Measurements from ENCODE around the gene ZNF543. TPM values are rescaled to one million over a fixed set of nuclear protein-coding genes. Genes with fewer than 3 reads are reported as not detected.
"Not testable (repeated sequence)": the region's sequence is repeated elsewhere in the genome, so short reads cannot be mapped to it uniquely, and the experiment has no call there.

ZNF543 gene
- 4.5 TPM for total RNA-seq
- polyA plus RNA-seq = 1 to 10 TPM; 2.6 to 6.6 (median 4.5) TPM

DNA sequence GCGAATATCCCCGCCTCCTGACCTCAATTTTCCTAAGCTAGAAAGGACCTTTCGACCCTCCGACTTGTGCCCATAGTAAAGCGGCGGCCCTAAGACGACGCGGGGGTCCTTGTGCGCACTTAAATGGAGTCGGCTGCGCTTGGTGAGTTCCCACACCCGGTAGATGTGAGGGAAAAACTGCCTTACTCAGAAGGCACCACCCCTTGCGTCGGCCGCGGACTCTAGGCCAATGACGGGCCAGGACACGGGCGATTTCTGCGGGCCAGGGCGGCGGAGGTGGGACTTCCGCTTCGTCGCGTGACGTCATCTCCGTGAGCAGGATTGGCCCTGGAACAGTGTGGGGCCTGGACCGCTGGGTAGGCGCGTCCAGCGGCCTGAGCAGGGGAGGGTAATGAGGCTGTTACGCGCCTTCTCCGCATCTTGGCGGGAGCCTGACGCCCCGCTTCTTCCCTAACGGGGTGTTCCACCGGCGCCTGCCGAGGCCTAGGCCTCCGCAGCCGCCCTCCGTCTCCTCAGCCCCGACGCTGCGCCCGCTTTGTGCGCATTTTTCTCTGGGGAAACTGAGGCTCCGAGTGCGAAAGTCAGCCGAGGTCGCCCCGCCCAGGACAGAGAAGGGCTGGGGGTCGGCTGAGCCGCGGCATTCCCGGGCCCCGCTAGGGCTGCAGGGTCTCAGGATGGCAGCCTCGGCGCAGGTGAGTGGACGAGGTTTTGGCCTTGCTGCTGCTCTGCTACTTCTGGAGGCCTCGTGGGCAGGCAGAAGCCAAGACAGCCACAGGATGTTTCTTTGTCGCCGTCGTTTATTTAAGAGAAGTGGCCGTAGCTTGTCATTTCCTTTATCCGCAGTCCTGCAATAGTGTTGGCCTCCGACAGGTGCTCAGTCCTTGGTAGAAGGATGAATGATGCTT lies at the start of gene ZNF543:
Gene ZNF543 (plus strand): TSS at position 293 of the 905 bp plus-strand sequence. CDS start 382 bp downstream, at position 675.
- Mint-ChIP-seq H3K36me3 (peaks cover 33% of the 10 kb centered on the region), H3K4me3 (peak within 1 kb of the TSS; percentile 90 to 96 (median 94)), H3K9me3 (peaks cover 4 to 33% (median 24%) of the 10 kb centered on the region in 7 donors), H3K27ac (peak within 1 kb of the TSS; percentile 97 to 98 (median 97)), H3K27me3 (peaks cover 27% of the 10 kb centered on the region), H3K4me1 (peaks cover 17 to 30% (median 24%) of the 10 kb centered on the region in 4 donors)
- H3K4me1 ChIP-seq (ENCODE audit: control insufficient read depth, insufficient read depth, low read length, poor library complexity, severe bottlenecking) = peaks cover 24% of the 10 kb centered on the region
- peak within 1 kb of the TSS; percentile 80 for H3K4me3 ChIP-seq (ENCODE audit: low read depth, low read length)
- H3K27me3 ChIP-seq (ENCODE audit: control insufficient read depth, insufficient read depth, low read length) = peaks cover 6% of the 10 kb centered on the region
- DNase-seq = peak; percentile 82 to 97 (median 88)
- peaks cover 25 to 26% of the 10 kb centered on the region in 2 experiments for H3K9me3 ChIP-seq (ENCODE audit: control insufficient read depth in 2 of 2, low read length in 2 of 2)
- peaks cover 22% of the 10 kb centered on the region for H3K36me3 ChIP-seq (ENCODE audit: control insufficient read depth, insufficient read depth, low read length)
- ATAC-seq (ENCODE audit: low read depth in 2 of 2) = peak; percentile 94 to 96
- H3K27ac ChIP-seq (ENCODE audit: insufficient read depth, low read length, poor library complexity, severe bottlenecking) = peak within 1 kb of the TSS; percentile 82

DNA sequence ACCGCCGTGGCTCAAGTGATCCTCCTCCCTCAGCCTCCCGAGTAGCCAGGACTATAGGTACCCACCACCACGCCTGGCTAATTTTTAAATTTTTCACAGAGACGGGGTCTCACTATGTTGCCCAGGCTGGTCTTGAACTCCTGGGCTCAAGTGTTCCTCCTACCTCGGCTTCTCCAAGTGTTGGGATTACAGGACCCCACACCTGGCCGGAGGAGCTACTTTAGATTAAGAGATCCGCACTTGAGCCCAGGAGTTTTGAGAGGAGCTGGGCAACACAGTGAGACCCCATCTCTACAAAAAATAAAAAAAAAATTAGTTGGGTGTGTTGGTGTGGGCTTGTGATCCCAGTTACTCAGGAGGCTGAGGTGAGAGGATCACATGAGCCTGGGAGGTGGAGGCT lies 49.0 kb upstream of the ZNF543 start:
- Mint-ChIP-seq H3K27ac (no peak overlapping the region), H3K27me3 (no peaks in the 10 kb centered on the region), H3K9me3 (peaks cover 0 to 16% (median 9%) of the 10 kb centered on the region in 7 donors), H3K4me1 (peaks cover 0 to 6% (median 0%) of the 10 kb centered on the region in 4 donors), H3K4me3 (no peak overlapping the region), H3K36me3 (peaks cover 44% of the 10 kb centered on the region)
- H3K36me3 ChIP-seq (ENCODE audit: control insufficient read depth, insufficient read depth, low read length) = no peaks in the 10 kb centered on the region
- no peak for ATAC-seq (ENCODE audit: low read depth in 2 of 2)
- H3K9me3 ChIP-seq (ENCODE audit: control insufficient read depth in 2 of 2, low read length in 2 of 2) = peaks cover 0 to 4% of the 10 kb centered on the region in 2 experiments
- no peaks in the 10 kb centered on the region for H3K27me3 ChIP-seq (ENCODE audit: control insufficient read depth, insufficient read depth, low read length)
- no peak overlapping the region for H3K4me3 ChIP-seq (ENCODE audit: low read depth, low read length)
- no peak overlapping the region for H3K27ac ChIP-seq (ENCODE audit: insufficient read depth, low read length, poor library complexity, severe bottlenecking)
- no peaks in the 10 kb centered on the region for H3K4me1 ChIP-seq (ENCODE audit: control insufficient read depth, insufficient read depth, low read length, poor library complexity, severe bottlenecking)
- no peak for DNase-seq

DNA sequence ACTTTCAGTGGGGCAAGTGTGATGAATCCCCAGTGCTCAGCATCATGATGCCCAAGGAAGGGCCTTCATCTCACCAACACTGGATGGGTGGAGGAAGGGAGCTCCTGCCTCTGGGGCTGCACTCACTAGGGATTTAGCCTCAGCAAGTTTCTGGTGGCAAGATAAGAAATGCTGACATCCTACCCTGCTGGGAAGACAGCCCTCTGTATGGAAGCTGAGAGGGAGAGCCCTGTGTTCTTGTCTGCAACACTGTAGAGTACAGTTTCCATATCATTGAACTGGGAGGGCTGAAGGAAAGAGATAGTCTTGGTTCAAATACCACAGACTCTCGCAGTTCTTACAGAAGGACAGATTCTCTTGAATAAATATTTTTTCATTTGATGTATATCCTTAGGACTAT lies 47.3 kb upstream of the ZNF543 start:
- H3K27me3 Mint-ChIP-seq = no peaks in the 10 kb centered on the region
- ATAC-seq (ENCODE audit: low read depth in 2 of 2) = no peak
- peaks cover 0 to 12% (median 2%) of the 10 kb centered on the region in 7 donors for H3K9me3 Mint-ChIP-seq
- no peak overlapping the region for H3K27ac Mint-ChIP-seq
- no peak for DNase-seq
- no peaks in the 10 kb centered on the region for H3K36me3 ChIP-seq (ENCODE audit: control insufficient read depth, insufficient read depth, low read length)
- no peaks in the 10 kb centered on the region for H3K9me3 ChIP-seq (ENCODE audit: control insufficient read depth in 2 of 2, low read length in 2 of 2)
- H3K27ac ChIP-seq (ENCODE audit: insufficient read depth, low read length, poor library complexity, severe bottlenecking) = no peak overlapping the region
- H3K4me1 ChIP-seq (ENCODE audit: control insufficient read depth, insufficient read depth, low read length, poor library complexity, severe bottlenecking) = no peaks in the 10 kb centered on the region
- no peaks in the 10 kb centered on the region for H3K27me3 ChIP-seq (ENCODE audit: control insufficient read depth, insufficient read depth, low read length)
- H3K4me3 Mint-ChIP-seq = no peak overlapping the region
- H3K36me3 Mint-ChIP-seq = peaks cover 34% of the 10 kb centered on the region
- peaks cover 0 to 6% (median 1%) of the 10 kb centered on the region in 4 donors for H3K4me1 Mint-ChIP-seq
- H3K4me3 ChIP-seq (ENCODE audit: low read depth, low read length) = no peak overlapping the region

DNA sequence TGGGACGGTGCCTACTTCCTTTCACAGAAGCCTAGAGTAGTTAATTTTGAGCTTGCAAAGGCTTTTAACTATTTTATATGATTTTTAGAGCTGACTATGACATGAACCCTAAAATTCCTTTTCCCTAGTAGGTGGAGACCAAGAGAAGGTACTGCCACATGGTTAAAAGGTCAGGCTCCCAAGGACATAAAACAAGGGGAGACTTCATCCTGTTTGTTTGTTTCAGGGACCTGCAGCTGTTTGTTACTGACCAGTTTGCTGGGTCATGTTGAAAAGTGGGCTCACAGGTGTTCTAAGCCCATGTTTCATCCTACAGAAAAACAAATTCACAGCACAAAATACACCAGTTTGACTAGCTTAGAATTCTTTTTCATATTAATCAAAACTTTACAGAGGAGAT lies 43.8 kb upstream of the ZNF543 start:
- H3K27ac ChIP-seq (ENCODE audit: insufficient read depth, low read length, poor library complexity, severe bottlenecking) = no peak overlapping the region
- H3K27me3 ChIP-seq (ENCODE audit: control insufficient read depth, insufficient read depth, low read length) = no peaks in the 10 kb centered on the region
- H3K4me1 ChIP-seq (ENCODE audit: control insufficient read depth, insufficient read depth, low read length, poor library complexity, severe bottlenecking) = peaks cover 14% of the 10 kb centered on the region
- H3K9me3 ChIP-seq (ENCODE audit: control insufficient read depth in 2 of 2, low read length in 2 of 2) = no peaks in the 10 kb centered on the region
- DNase-seq = no peak
- Mint-ChIP-seq H3K36me3 (peaks cover 24% of the 10 kb centered on the region), H3K4me3 (no peak overlapping the region), H3K9me3 (peaks cover 0 to 10% (median 0%) of the 10 kb centered on the region in 7 donors), H3K27ac (no peak overlapping the region), H3K4me1 (peaks cover 6 to 9% (median 7%) of the 10 kb centered on the region in 4 donors), H3K27me3 (no peaks in the 10 kb centered on the region)
- ATAC-seq (ENCODE audit: low read depth in 2 of 2) = no peak
- no peaks in the 10 kb centered on the region for H3K36me3 ChIP-seq (ENCODE audit: control insufficient read depth, insufficient read depth, low read length)
- no peak overlapping the region for H3K4me3 ChIP-seq (ENCODE audit: low read depth, low read length)

DNA sequence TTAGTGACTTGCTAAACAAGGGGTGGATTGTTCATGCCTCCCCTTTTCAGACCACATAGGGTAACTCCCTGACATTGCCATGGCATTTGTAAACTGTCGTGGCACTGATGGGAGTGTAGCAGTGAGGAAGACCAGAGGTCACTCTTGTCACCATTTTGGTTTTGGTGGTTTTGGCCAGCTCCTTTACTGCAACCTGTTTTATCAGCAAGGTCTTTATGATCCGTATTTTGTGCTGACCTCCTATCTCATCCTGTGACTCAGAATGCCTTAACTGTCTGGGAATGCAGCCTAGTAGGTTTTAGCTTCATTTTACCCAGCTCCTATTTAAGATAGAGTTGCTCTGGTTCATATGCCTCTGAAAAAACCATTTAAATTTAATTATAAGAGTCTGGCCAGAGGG lies 41.8 kb upstream of the ZNF543 start:
- H3K27me3 ChIP-seq (ENCODE audit: control insufficient read depth, insufficient read depth, low read length); H3K9me3 Mint-ChIP-seq; H3K27ac Mint-ChIP-seq; H3K27ac ChIP-seq (ENCODE audit: insufficient read depth, low read length, poor library complexity, severe bottlenecking); DNase-seq; H3K36me3 ChIP-seq (ENCODE audit: control insufficient read depth, insufficient read depth, low read length); ATAC-seq (ENCODE audit: low read depth in 2 of 2); H3K27me3 Mint-ChIP-seq; H3K9me3 ChIP-seq (ENCODE audit: control insufficient read depth in 2 of 2, low read length in 2 of 2); H3K4me3 ChIP-seq (ENCODE audit: low read depth, low read length): not testable (repeated sequence)
- H3K36me3 Mint-ChIP-seq = peaks cover 21% of the 10 kb centered on the region
- peak overlapping the region in 1 of 4 donors; percentile 47 for H3K4me3 Mint-ChIP-seq
- H3K4me1 Mint-ChIP-seq = peaks cover 4 to 28% (median 21%) of the 10 kb centered on the region in 4 donors
- H3K4me1 ChIP-seq (ENCODE audit: control insufficient read depth, insufficient read depth, low read length, poor library complexity, severe bottlenecking) = peaks cover 29% of the 10 kb centered on the region

DNA sequence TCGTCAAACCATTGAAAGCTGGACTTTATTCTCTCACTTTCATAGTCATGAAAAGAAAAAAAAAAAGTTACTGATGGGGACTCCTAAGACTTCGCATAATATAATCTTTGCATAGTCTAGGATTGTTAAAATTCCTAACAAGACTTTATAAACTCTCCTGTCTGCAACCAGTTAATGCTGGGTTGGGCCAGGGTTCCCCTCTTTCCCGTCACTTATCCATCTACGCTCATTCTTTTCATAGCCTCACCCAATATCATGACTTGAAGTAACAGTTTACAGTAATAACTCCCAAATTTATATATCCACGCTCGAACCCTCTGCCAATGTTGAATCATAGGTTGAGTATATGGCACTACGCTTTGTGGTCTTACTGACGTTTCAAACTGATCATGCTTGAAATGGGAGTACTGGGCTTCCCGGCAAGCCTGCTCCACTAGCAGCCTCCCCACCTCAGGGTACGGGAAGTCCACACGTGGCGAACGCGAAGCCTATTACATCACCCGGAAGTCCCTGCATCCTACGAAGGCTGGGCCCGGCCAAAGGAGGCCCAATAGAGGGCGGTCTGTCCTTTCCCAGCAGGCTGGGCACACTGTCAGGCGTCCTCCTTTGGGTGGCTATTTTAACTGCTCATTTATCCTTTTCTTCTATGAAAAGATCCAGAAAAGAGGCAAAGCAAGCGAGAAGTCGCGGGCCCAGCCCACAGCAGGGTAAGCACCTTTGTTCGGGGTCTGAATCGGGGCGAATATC lies 40.7 kb upstream of the ZNF543 start:
- Histone ChIP-seq H3K4me1 (ENCODE audit: control insufficient read depth, insufficient read depth, low read length, poor library complexity, severe bottlenecking) (peaks cover 30% of the 10 kb centered on the region), H3K27ac (ENCODE audit: insufficient read depth, low read length, poor library complexity, severe bottlenecking) (peak overlapping the region; percentile 100), H3K36me3 (ENCODE audit: control insufficient read depth, insufficient read depth, low read length) (peaks cover 9% of the 10 kb centered on the region), H3K9me3 (ENCODE audit: control insufficient read depth in 2 of 2, low read length in 2 of 2) (no peaks in the 10 kb centered on the region), H3K4me3 (ENCODE audit: low read depth, low read length) (peak overlapping the region; percentile 80), H3K27me3 (ENCODE audit: control insufficient read depth, insufficient read depth, low read length) (no peaks in the 10 kb centered on the region)
- H3K27me3 Mint-ChIP-seq = no peaks in the 10 kb centered on the region
- H3K4me1 Mint-ChIP-seq = peaks cover 0 to 37% (median 22%) of the 10 kb centered on the region in 4 donors
- peak; percentile 69 to 70 for ATAC-seq (ENCODE audit: low read depth in 2 of 2)
- peaks cover 19% of the 10 kb centered on the region for H3K36me3 Mint-ChIP-seq
- H3K4me3 Mint-ChIP-seq = no peak overlapping the region
- no peak overlapping the region for H3K27ac Mint-ChIP-seq
- peak in 2 of 3 donors; percentile 66 to 86 for DNase-seq
- no peaks in the 10 kb centered on the region for H3K9me3 Mint-ChIP-seq

DNA sequence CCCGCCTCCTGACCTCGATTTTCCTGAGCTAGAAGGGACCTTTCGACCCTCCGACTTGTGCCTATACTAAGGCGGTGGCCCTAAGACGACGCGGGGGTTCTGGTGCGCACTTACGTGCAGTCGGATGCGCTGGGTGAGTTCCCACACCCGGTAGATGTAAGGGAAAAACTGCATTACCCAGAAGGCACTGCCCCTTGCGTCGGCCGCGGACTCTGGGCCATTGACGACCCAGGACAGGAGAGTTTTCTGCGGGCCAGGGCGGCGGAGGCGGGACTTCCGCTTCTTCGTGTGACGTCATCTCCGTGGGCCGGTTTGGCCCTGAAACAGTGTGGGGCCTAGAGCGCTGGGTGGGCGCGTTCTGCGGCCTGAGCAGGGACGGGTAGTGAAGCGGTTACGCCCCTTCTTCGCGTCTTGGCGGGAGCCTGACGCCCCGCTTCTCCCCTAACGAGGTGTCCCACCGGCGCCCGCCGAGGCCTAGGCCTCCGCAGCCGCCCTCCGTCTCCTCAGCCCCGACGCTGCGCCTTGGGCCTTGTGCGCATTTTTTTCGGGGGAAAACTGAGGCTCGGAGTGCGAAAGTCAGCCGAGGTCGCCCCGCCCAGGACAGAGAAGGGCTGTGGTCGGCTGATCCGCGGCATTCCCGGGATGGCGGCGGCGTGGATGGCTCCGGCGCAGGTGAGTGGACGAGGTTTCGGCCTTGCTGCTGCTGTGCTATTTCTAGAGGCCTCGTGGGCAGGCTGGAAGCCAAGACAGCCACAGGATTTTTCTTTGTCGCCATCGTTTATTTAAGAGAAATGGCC lies 39.9 kb upstream of the ZNF543 start, which contains the start of gene ZNF460:
Gene ZNF460 (plus strand): TSS at position 321 of the 797 bp plus-strand sequence. CDS start 322 bp downstream, at position 643.
- Mint-ChIP-seq H3K4me3 (no peak within 1 kb of the TSS), H3K36me3 (peaks cover 23% of the 10 kb centered on the region)
- peak; percentile 93 to 98 (median 97) for DNase-seq

More for the DNA sequence above, 39.9 kb upstream of the ZNF543 start, which contains the start of gene ZNF460:
- no peak within 1 kb of the TSS for H3K27ac Mint-ChIP-seq
- H3K4me1 Mint-ChIP-seq = peaks cover 4 to 43% (median 25%) of the 10 kb centered on the region in 4 donors
- H3K4me1 ChIP-seq (ENCODE audit: control insufficient read depth, insufficient read depth, low read length, poor library complexity, severe bottlenecking) = peaks cover 30% of the 10 kb centered on the region
- H3K27me3 ChIP-seq (ENCODE audit: control insufficient read depth, insufficient read depth, low read length) = no peaks in the 10 kb centered on the region
- H3K36me3 ChIP-seq (ENCODE audit: control insufficient read depth, insufficient read depth, low read length) = peaks cover 17% of the 10 kb centered on the region
- H3K27ac ChIP-seq (ENCODE audit: insufficient read depth, low read length, poor library complexity, severe bottlenecking) = peak within 1 kb of the TSS; percentile 100
- ATAC-seq (ENCODE audit: low read depth in 2 of 2) = peak; percentile 96 to 97
- no peaks in the 10 kb centered on the region for H3K27me3 Mint-ChIP-seq
- H3K4me3 ChIP-seq (ENCODE audit: low read depth, low read length) = peak within 1 kb of the TSS; percentile 94
- peaks cover 0 to 3% (median 2%) of the 10 kb centered on the region in 7 donors for H3K9me3 Mint-ChIP-seq
- no peaks in the 10 kb centered on the region for H3K9me3 ChIP-seq (ENCODE audit: control insufficient read depth in 2 of 2, low read length in 2 of 2)

Data from CD4-positive, CD25-positive, alpha-beta regulatory T cell (primary cell).